Sciatic nerve (tissue), 2 donors: Measurements from ENCODE around the gene ZDHHC16. TPM values are rescaled to one million over a fixed set of nuclear protein-coding genes. Genes with fewer than 3 reads are reported as not detected.

Source experiments
- ATAC-seq: fragments of 200-7000 bp; cut with Tn5 transposase; one replicate; pipeline ENCODE4 v1.9.1; 2020; ENCODE audit warnings: mild to moderate bottlenecking, moderate library complexity
- DNase-seq: peaks from one replicate; pipeline ENCODE4 v3.0.0-alpha.2; 2020; ENCODE audit warnings: low spot score
- intact Hi-C: fragments of 100-400 bp; cut with DNase I; formaldehyde crosslinking; loops from one replicate; pipeline ENCODE4 v1.14.2; 2022
- total RNA-seq: library from RNA; stranded (reverse); fragmentation: NEBNext Ultra II Directional; extraction: Animal tissue kit (Norgen Biotek cat#: 25700); gene quantifications from one replicate; pipeline ENCODE4 v1.2.1, GENCODE V29; 2021
- donor health status: DM: no; HTN: no; CAD: no.
- donor health status: DM: no; HTN: no; CAD: no.

The ZDHHC16 gene
- total RNA-seq, 1 donor from 2014 or later, result 32.1 TPM

- DNase-seq (no peak), ATAC-seq (no peak)
- intact Hi-C loops, result no loop called here
These were observed 18.3 kb upstream of the ZDHHC16 start for GRCh38 chr10:97427571-97428179.

- intact Hi-C loops, result no loop called here
- DNase-seq, result no peak
- ATAC-seq, result no peak
These were observed 17.4 kb upstream of the ZDHHC16 start for GRCh38 chr10:97428572-97428981.

- intact Hi-C loops, result no loop called here
These were observed 11.9 kb upstream of the ZDHHC16 start for GRCh38 chr10:97434055-97434454.

GRCh38 chr10:97434557-97434956 lies 11.4 kb upstream of the ZDHHC16 start:
- ATAC-seq (no peak), DNase-seq (no peak)
- intact Hi-C loops, result no loop called here

More at GRCh38 chr10:97434055-97434454, 11.9 kb upstream of the ZDHHC16 start:
- no peak for DNase-seq
- no peak for ATAC-seq

- DNase-seq (no peak), ATAC-seq (no peak)
- intact Hi-C loops, result no loop called here
These were observed 10.8 kb upstream of the ZDHHC16 start for GRCh38 chr10:97435211-97435610.

- DNase-seq (no peak), ATAC-seq (no peak)
- intact Hi-C loops, result no loop called here
These were observed 3.7 kb upstream of the ZDHHC16 start for GRCh38 chr10:97442277-97442676.

GRCh38 chr10:97444212-97444611 lies 1.8 kb upstream of the ZDHHC16 start:
- intact Hi-C loops, result no loop called here
- no peak for ATAC-seq

GRCh38 chr10:97445357-97445721 lies 636 bp upstream of the ZDHHC16 start:
- ATAC-seq, result no peak
- intact Hi-C loops, result no loop called here

More at GRCh38 chr10:97444212-97444611, 1.8 kb upstream of the ZDHHC16 start:
- DNase-seq, result no peak

GRCh38 chr10:97450828-97451227 lies 4.9 kb downstream of the ZDHHC16 start:
- no peak for ATAC-seq

More at GRCh38 chr10:97445357-97445721, 636 bp upstream of the ZDHHC16 start:
- DNase-seq, result no peak

GRCh38 chr10:97451605-97452004 lies 5.6 kb downstream of the ZDHHC16 start:
- no peak for ATAC-seq

More at GRCh38 chr10:97450828-97451227, 4.9 kb downstream of the ZDHHC16 start:
- intact Hi-C loops, result no loop called here
- no peak for DNase-seq

GRCh38 chr10:97452352-97452751 lies 6.4 kb downstream of the ZDHHC16 start:
- intact Hi-C loops, result no loop called here
- no peak for DNase-seq
- no peak for ATAC-seq

More at GRCh38 chr10:97451605-97452004, 5.6 kb downstream of the ZDHHC16 start:
- DNase-seq, result peak; percentile 46
- intact Hi-C loops, result no loop called here

- intact Hi-C loops, result no loop called here
- peak; percentile 54 for ATAC-seq
These were observed 8.5 kb downstream of the ZDHHC16 start for GRCh38 chr10:97454330-97455036.

GRCh38 chr10:97456034-97456685 lies 10.2 kb downstream of the ZDHHC16 start:
- intact Hi-C loops, result no loop called here
- peak; percentile 33 for ATAC-seq
- DNase-seq, result peak; percentile 7

More at GRCh38 chr10:97454330-97455036, 8.5 kb downstream of the ZDHHC16 start:
- DNase-seq, result peak; percentile 46

- ATAC-seq, result no peak
- DNase-seq, result peak; percentile 34
- intact Hi-C loops, result no loop called here
These were observed 10.7 kb downstream of the ZDHHC16 start for GRCh38 chr10:97456686-97457065.

GRCh38 chr10:97459111-97459510 lies 13.1 kb downstream of the ZDHHC16 start:
- ATAC-seq, result no peak
- intact Hi-C loops, result no loop called here
- peak; percentile 21 for DNase-seq

GRCh38 chr10:97459933-97460332 lies 14.0 kb downstream of the ZDHHC16 start:
- peak; percentile 51 for DNase-seq
- ATAC-seq, result no peak
- intact Hi-C loops, result loop anchor here (5.0 kb wide), 1 partner anchor 92 kb away; no protein-coding TSS in a partner anchor

- DNase-seq, result no peak
- intact Hi-C loops, result loop anchor here (5.0 kb wide), 1 partner anchor 90 kb away; no protein-coding TSS in a partner anchor
- ATAC-seq, result no peak
These were observed 16.3 kb downstream of the ZDHHC16 start for GRCh38 chr10:97462309-97462708.

GRCh38 chr10:97463363-97464132 lies 17.6 kb downstream of the ZDHHC16 start:
- intact Hi-C loops, result loop anchor here (5.0 kb wide), 1 partner anchor 89 kb away; no protein-coding TSS in a partner anchor
- peak; percentile 85 for ATAC-seq
- DNase-seq, result peak; percentile 42

- DNase-seq (peak; percentile 17), ATAC-seq (no peak)
- intact Hi-C loops, result loop anchor here (5.0 kb wide), 1 partner anchor 88 kb away; no protein-coding TSS in a partner anchor
These were observed 18.3 kb downstream of the ZDHHC16 start for GRCh38 chr10:97464226-97464625.
